ENCODE data around the gene ZNF629.
"Not testable (repeated sequence)": the region's sequence is repeated elsewhere in the genome, so short reads cannot be mapped to it uniquely, and the experiment has no call there.

The ZNF629 gene

GRCh38 chr16:30786936-30787612, at the start of gene ZNF629:
Gene ZNF629, minus strand, starts transcription at chr16:30787205. Its CDS starts 2,723 bp downstream, at chr16:30784482.
- peak; percentile 59 to 76 (median 71) for DNase-seq

DNA sequence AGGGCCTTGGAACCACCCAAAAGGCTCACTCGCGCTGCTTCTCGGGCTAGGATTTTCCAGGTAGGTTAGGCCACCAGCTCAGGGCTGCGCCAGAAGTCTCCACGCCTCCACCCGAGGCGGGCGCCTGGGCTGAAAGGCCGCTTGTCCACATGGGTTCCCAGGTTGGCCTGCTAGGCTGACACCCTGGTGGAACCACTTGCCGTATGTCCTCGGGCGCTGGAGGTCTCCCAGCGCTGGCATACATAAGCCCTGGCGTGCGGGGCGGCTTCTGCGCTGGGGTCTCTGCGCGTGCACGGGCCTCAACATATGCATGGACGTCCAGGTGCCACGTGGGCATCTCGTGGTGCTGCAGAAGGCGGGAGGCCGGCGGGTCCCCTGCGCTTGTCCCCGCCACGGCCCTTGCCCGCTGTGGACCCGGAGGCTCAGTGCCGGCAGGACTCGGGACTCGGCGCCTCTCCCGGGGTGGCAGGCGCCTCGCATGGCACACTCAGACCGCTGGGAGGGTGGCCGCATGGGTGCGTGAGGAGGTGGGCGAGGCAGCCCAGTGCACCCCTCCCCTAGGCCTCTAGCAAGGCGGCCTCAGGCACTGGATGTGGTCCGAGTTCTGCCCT, 47.2 kb upstream of the ZNF629 start:
- DNase-seq = no peak

DNA sequence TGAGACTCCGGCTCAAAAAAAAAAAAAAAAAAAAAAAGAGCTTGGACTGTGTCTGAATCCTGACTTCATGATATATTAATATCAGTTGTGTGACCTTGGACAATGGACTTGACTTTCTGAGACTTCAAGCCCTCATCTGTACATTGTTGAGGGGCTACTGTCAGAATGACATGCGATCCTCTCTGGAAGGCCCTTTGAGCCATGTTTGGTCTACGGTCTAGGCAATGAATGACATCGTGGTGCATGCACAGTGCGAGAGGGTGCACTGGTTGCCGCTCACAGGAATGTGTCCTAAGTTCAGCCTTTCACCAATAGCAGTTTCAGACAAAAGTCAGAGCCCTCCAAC, 43.0 kb upstream of the ZNF629 start:
- DNase-seq = no peak

GRCh38 chr16:30829130-30830071, 42.4 kb upstream of the ZNF629 start:
- DNase-seq = no peak

- DNase-seq = no peak
These were observed 34.9 kb upstream of the ZNF629 start for GRCh38 chr16:30821891-30822290.

GRCh38 chr16:30821441-30821840, 34.4 kb upstream of the ZNF629 start:
- DNase-seq = not testable (repeated sequence)

DNA sequence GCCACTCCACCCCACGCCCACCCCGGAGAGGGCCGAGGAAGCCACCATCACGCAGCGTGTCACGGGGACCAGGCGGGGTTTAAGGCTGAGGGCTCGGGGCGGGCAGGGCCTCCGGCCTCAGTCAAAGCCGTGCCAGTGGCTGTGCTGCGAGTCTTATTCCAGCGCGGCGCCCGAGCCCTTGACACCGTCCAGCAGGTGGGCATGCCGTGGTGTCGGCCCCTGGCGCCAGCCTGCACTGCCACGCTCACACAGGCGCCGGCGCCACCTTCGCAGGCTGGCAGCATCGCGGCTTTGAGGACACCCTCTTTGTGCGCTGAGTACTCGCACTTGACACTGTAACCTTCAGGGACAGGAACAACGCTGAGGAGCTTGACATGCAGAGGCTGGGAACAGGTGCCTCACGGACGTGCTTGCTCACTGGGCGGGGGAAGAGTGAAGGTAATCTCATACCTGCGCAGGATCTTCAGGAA, 34.0 kb upstream of the ZNF629 start:
- peak in 1 of 3 experiments; percentile 53 for DNase-seq

DNA sequence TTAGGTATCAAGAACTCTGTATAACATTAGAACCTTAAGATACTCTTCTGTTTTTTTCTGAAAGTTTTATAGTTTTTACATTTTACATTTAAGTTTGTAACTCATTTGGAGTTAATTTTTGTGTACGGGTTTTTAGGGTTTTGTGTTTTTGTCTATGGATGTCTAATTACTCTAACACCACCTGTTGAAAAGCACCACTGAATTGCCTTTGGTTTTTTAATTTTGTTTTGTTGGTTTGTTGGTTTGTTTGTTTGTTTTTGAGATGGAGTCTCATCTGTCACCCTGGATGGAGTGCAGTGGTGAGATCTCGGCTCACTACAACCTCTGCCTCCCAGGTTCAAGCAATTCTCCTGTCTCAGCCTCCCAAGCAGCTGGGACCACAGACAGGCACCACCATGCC, 29.8 kb upstream of the ZNF629 start:
- DNase-seq = no peak

DNA sequence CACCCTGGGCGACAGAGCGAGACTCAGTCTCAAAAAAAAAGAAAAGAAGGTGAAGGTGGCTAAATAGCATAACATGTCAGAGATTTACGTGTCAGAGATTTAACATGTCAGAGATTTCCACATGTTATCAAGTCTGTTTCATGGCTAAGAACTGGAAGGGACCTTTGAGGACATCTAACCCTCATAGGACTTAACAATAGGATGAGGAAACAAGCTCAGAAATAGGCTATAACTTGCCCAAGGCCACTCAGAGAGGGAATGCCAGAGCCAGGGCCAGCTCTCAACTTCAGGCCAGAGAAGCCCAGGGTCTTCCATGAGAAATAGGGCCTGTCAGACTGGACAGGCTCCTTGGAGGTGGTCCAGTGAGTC, 26.8 kb upstream of the ZNF629 start:
- DNase-seq = no peak

DNA sequence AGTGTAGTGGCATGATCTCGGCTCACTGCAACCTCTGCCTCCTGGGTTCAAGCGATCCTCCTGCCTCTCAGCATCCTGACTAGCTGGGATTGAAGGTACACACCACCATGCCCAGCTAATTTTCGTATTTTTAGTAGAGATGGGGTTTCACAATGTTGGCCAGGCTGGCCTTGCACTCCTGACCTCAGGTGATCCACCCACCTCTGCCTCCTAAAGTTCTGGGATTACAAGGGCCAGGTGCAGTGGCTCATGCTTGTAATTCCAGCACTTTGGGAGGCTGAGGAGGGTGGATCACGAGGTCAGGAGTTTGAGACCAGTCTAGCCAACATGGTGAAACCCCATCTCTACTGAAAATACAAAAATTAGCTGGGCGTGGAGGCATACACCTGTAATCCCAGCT, 22.7 kb upstream of the ZNF629 start:
- not testable (repeated sequence) for DNase-seq

- not testable (repeated sequence) for DNase-seq
These were observed 22.0 kb upstream of the ZNF629 start for GRCh38 chr16:30808890-30809426.

- no peak for DNase-seq
These were observed 21.1 kb upstream of the ZNF629 start for GRCh38 chr16:30808146-30808545.

GRCh38 chr16:30805370-30806169, 18.6 kb upstream of the ZNF629 start:
- DNase-seq = peak; percentile 71 to 87 (median 85)

GRCh38 chr16:30805056-30805369, 18.0 kb upstream of the ZNF629 start:
- DNase-seq = no peak

GRCh38 chr16:30802936-30803335, 15.9 kb upstream of the ZNF629 start:
- DNase-seq = no peak

GRCh38 chr16:30797670-30798309, 10.8 kb upstream of the ZNF629 start:
- no peak for DNase-seq

DNA sequence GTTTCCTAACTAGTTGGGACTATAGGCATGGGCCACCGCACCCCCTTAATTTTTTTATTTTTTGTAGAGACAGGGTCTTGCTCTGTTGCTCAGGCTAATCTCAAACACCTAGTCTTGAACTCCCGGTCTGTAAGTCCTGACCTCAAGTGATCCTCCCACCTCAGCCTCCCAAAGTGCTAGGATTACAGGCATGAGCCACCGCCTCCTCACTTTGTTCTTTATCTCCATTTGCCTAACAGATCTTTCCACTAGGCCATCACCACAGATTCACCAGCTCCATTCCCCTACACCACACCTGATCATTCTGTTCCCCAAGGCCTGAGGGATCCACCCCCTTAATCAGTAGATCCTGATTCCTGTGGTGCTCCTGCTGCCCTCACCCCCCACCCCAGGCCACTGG, 7.6 kb upstream of the ZNF629 start:
- DNase-seq = no peak

DNA sequence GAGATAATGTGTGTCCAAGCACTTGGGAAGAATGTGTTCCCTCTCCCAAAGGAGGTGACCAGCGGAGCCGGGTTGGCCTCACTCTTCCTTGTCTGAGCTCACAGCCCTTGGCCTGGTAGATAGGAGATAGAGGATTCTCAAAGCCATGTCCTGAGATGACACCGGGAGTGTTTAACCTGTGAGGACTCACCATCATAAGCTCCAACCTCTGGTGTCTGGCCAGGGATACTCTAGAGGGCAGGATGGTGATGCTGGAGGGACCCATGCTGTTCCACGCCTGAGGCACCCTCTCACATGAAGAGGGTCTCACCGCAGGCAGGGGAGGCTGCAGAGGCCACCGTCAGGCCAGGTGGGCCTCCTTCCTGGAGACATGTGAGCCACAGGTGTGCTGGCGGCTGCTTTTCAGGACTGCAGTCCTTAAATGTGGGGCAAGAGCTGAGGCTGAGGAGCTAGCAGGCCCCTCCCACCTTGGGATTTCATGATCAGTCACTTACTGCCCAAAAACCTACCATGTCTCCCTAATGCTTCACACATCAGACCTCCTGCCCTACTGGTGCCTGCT, 6.6 kb upstream of the ZNF629 start:
- DNase-seq = no peak

GRCh38 chr16:30787613-30788378, 791 bp upstream of the ZNF629 start:
- DNase-seq = no peak

GRCh38 chr16:30786115-30786935, 680 bp downstream of the ZNF629 start:
- DNase-seq = peak in 2 of 3 experiments; percentile 60 to 65

Data from NCI-H1417 (cell line).